GM12874 (cell line): ENCODE measurements around the gene LBX1.

Experiments used
- CTCF ChIP-seq: IDR thresholded peaks from 2 replicates; pipeline ENCODE4 v1.5.1; 2011; ENCODE audit warnings: low read depth, mild to moderate bottlenecking, control low read depth, low read length, moderate library complexity; ENCODE audit not compliant: insufficient read depth

The LBX1 gene

GRCh38 chr10:101222683-101223273, 6.5 kb downstream of the LBX1 start:
- no peak for TF ChIP-seq CTCF

- TF ChIP-seq CTCF, result no peak
Observed at GRCh38 chr10:101221963-101222531, 7.2 kb downstream of the LBX1 start.

- no peak for TF ChIP-seq CTCF
Observed at GRCh38 chr10:101221549-101221948, 7.7 kb downstream of the LBX1 start.

- TF ChIP-seq CTCF, result no peak
Observed at GRCh38 chr10:101219946-101220451, 9.3 kb downstream of the LBX1 start.

DNA sequence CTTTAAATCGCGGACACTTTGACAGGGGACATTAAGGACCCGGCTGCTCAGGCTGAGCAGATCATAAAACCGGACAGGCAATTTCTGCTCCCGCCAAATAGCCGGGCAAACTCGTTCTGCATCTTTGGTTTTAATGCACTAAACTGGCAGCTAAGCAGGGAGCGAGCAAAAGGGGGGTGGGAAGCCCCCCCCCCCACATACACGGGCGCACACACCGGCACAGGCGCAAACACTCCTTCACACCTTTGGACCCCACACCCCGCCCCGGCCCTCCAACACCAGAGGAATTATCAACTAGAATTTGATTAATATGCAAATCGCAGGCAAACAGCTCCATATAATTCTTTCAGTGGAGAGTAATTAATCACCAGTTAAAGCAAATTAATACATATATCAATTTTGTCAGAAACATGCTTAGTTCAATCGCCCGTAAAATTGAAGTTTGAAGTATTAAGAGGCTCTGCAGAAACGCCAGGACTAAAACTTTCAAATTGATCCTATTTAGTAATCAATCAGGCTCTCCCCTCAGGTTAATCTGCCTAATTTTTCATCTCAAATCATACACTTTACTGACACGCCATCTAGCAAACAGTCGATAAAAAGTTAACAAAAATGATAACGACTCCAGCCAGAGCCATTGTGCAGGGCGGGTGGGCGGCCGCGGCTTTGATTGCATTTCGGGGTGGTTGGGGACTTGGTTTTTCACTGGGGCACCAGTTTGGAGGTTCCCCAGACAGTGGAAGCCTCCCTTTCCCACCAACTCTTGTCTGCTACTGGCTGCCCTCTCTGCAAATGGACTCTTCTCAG, 9.9 kb downstream of the LBX1 start:
- no peak for TF ChIP-seq CTCF

DNA sequence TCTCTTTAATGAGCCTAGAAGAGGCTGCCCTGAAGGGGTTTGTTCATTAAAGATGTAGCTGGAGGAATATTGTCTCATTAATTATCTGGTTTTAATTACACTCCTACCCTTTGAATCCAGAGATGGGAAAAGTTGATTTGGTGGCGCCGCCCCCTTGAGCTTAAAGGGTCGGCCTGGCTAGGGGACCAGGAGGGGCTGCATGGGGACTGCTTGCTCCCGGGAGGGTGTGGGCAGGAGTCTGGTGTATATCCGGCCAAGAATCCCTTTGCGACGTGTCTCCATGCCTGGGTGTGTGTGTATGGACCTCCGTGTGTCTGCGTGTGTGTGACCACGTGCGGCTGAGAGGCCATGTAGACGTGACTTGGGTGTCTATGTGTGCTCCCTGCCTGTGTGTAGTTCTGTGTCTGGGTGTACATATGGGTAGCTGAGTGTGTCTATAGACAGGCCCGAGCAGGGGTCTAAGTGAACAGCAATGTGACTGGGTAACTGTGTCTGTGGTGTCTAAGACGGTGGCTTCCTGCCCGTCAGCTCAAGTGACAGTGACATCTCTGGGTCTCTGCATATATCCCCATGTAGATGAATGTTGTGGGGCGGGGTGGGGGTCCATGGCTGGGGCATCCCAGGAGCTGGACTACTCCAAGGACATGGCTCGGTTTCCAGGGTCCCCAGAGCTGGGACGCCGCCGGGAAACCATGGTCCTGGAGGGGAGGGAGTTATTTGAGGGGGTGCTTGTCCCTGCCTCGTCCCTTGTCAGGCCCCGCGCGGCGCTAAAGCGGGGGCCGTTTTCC, 10.7 kb downstream of the LBX1 start:
- TF ChIP-seq CTCF, result no peak
